GM20431 (cell line): ENCODE measurements around the gene IRF1.
"Not testable (repeated sequence)": the region's sequence is repeated elsewhere in the genome, so short reads cannot be mapped to it uniquely, and the experiment has no call there.

ENCODE experiments used
- in situ Hi-C: fragments of 300-500 bp; cut with MseI, MboI; formaldehyde crosslinking; loops from one replicate; pipeline ENCODE4 v1.15.0; 2020; ENCODE audit warnings: low sequenced_read_pairs; ENCODE audit not compliant: unreplicated experiment

Gene IRF1

GRCh38 chr5:132447196-132447595 is 43.4 kb downstream of the IRF1 start:
- in situ Hi-C loops = no loop called here

DNA sequence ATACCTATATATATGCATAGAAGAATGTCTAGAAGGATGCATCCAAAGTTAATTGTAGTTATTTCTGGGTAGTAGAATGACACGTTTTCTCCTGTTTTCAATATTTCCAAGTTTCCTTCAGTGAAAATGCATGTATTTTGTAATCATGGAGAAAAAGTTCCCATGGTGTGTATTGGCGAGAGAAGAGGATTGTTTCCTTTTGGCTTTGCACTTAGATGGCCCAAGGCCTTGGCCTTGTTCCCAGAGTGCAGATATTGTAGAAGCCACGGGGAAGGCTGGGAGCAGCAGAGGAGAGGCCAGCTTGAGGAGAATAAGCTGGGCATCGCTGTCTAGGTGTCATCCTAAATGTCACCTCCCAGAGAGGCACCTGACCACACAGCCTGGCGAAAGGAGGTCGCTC is 44.0 kb downstream of the IRF1 start:
- in situ Hi-C loops = no loop called here

DNA sequence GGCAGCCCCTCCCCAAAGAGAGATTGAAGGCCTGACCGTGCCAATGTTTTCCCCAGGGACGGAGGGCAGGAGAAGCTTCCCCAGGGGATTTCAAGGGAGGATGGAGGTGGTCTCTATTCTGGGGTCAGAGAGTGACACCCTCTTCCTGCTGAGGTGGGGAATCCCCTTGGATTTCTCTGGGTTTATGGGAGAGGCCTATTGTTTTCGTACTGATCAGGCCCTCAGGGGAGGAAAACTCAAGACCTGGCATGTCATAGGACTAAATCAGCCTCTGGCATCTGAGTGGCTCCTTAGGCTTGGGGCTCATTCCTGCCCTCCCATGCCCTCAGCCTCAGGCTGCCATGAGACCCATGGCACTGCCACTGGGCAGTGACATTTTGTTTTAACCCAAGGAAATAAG is 44.6 kb downstream of the IRF1 start:
- in situ Hi-C loops = no loop called here

- in situ Hi-C loops = no loop called here
Measured at GRCh38 chr5:132445640-132445923, 45.0 kb downstream of the IRF1 start.

DNA sequence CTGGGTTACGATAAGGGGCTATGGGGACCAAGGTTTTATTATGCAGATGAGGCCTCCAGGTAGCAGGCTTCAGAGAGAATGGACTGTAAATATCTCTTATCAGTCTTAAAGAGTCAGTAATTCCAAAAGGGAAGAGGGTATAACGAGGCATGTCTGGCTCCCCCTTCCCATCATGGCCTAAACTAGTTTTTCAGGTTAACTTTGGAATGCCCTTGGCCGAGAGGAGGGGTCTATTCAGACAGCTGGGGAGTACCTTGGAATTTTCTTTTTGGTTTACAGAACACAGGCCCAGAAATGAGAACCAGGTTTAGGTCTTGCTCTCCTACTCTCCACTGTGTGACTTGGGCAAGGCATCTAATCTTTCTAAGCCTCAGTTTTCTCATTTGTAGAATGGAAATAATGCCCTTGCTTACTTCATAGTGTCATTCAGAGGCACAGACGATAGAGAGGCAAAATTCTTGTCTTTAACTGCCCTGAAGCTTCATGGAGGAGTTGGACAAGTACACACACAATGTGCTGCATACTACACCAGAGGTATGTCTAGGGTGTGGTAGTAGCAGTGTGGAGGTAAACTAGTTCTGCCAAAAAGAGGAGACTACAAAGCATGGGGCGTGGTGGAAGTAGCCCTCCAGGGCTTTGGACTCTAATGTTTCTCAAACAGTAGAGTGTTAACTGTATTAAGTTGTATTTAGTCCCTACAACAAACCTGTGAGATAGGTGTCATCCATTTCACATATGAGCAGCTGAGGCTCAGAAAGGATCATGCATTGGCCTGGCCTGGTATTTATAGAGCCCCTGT is 45.5 kb downstream of the IRF1 start:
- in situ Hi-C loops = no loop called here

GRCh38 chr5:132444061-132444460 is 46.5 kb downstream of the IRF1 start:
- in situ Hi-C loops = no loop called here

DNA sequence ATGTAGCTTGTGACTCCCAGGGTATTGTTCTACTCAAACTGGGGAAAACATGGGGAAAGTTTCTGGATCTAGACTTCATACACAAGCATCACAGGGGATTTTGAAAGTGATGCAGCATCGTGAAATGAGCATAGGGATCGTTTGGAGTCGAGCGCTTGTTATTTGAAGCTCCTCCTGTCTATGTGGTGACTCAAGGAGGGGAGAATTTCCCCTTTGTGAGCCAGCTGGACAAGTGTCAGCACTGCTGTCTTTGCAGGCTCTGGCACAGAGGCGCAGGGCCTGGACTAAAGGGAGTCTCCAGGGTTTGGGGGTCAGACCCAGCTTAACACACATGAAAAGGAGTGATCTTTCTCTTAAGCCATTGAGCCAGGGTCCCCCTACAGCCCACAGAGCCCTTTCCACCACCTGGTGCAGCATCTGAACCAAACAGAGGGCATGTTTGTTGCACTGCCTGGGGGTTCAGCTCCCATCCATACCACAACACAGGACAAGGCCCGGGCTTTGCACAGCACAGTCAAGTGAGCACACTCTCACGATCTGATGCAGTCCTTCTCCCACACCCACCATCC is 51.0 kb downstream of the IRF1 start:
- in situ Hi-C loops = no loop called here

DNA sequence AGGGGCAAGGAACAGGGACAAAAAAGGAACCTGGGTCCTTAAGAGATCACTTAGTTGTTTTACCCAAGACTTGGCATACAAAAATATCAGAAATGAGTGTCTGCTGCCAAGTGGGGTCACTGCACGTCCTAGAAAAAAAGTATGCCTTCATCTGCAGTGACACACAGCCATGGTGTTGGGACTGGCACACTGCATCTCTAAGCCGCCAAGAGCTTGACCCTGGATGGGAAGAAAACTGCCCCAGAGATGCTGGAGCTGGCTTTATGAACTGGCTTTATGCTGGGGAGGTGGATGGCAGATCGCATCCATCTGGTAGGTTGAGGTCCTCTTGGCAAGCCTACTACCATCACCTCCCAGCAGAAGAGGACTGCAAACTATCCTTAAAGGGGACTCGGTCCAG is 51.7 kb downstream of the IRF1 start:
- in situ Hi-C loops = no loop called here

GRCh38 chr5:132438267-132438645 is 52.3 kb downstream of the IRF1 start:
- in situ Hi-C loops = not testable (repeated sequence)

- in situ Hi-C loops = no loop called here
Measured at GRCh38 chr5:132437604-132438266, 52.8 kb downstream of the IRF1 start.

DNA sequence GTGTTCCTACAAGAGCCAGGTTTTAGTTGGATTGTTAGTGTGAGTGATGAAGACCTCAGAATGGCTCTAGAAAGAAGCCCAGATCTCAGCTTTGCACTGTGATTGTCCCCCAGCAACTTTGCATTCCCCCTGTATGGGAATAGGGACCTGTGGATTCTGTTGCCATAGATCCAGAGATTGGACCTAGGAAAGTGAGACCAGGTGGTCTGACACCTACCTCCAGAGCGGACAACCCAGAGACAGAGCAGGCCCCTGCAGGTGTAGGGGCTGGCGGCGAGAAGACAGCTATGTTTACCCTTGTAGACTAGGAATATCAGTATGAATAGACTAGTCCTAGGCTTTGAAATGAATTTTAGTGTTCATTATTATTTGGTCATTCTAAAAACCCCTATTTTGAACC is 53.6 kb downstream of the IRF1 start:
- in situ Hi-C loops = no loop called here

DNA sequence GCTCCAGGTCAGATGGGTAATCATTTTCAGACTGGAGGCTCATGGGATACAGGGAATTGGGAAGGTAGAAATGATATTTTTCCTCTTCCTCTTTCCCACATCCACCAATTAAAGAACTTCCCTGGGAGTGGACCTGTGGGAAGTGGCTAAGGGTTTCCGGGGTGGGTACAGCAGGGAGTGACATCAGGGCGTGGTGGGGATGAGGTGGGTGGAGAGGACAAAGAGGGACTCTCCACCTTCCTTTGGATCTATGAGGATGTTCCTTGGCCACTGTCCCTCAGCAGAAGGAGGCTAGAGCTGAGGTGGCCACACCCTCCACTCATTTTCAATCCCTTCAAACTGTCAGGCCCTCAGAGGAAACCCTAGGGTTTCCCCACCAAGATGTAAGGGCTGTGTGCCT is 54.7 kb downstream of the IRF1 start:
- in situ Hi-C loops = no loop called here

DNA sequence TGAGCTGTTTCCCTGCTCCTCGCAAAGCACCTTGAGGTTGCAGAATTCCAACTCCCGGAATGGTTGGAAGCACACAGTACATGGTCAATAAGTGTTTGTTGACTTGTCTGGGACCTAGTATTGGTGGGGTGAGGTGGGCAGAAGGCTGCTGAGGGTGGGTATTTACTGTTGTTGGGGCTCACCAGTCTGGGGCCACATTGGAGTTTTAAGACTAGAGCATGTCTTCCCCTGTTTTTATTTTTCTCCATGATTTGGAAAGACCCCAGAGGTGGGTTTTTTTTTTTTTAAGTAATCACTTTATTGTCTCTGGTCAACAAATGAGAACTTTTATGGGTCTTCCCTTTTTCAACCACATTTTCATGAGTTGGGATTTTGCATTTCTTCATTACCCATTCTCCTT is 55.1 kb downstream of the IRF1 start:
- in situ Hi-C loops = no loop called here

- in situ Hi-C loops = no loop called here
Measured at GRCh38 chr5:132434416-132435286, 55.9 kb downstream of the IRF1 start.

- in situ Hi-C loops = no loop called here
Measured at GRCh38 chr5:132433141-132433540, 57.4 kb downstream of the IRF1 start.

- in situ Hi-C loops = no loop called here
Measured at GRCh38 chr5:132431632-132432031, 58.9 kb downstream of the IRF1 start.
